NCI-H2171 treated with DMSO at 0.1 percent for 48 hours (cell line): Measurements from ENCODE around the gene TRIM7.
"Not testable (repeated sequence)": the region's sequence is repeated elsewhere in the genome, so short reads cannot be mapped to it uniquely, and the experiment has no call there.

Experiments used
- DNase-seq: peaks from one replicate; lab custom pipeline; 2025; lab: John Stamatoyannopoulos, UW

Gene TRIM7

DNA sequence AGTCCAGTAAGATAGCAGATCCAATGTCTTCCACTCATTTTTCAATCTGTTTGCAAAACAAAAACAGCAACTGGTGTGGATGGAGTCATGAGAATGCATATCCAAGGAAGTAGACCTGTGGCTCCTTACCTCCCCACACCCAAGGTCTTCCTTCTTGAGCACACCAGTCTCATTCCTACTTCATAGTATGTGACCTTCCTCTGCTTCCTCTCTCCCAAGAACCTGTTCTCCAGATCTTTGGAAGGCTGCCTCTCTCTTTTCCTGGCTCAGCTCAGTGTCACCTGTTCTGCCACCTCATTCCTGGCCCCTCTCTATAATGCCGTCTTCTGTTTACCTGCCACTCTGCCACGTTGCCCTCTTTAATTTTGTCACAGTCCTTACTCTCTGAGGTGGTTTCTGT lies 7.9 kb upstream of the TRIM7 start:
- DNase-seq = no peak

GRCh38 chr5:181212080-181212479 lies 7.1 kb upstream of the TRIM7 start:
- DNase-seq = no peak

DNA sequence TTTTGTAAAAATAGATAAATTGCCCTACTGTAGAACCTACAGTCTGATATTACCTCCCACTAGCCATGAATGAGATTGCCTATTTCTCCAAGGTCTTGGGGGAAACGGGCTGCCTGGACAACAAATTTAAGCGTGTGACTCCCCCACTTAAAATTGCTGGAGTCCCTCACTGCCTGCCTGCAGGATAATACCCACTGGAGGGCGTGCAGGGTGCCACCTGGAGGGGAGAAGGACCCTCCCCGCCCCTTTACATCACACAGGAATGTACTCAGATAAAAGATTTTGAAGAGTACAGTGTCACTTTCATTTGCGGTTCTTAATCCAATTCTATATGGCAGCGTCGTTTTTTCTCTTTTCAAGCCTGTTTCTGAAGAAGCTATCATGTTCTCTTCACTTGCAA lies 6.2 kb upstream of the TRIM7 start:
- no peak for DNase-seq

DNA sequence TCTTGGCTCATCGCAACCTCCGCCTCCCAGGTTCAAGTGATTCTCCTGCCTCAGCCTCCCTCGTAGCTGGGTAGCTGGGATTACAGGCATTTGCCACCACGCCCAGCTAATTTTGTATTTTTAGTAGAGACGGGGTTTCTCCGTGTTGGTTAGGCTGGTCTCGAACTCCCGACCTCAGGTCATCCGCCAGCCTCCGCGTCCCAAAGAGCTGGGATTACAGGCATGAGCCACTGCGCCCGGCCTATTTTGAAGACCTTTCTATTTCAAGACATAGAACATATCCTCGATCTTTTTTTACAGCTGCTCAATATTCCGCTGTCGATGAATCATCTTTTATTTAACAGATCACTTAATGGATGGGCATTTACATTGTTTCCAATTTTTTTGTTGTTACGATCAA lies 5.7 kb upstream of the TRIM7 start:
- DNase-seq = not testable (repeated sequence)

- not testable (repeated sequence) for DNase-seq
Observed at GRCh38 chr5:181210148-181210547, 5.2 kb upstream of the TRIM7 start.

DNA sequence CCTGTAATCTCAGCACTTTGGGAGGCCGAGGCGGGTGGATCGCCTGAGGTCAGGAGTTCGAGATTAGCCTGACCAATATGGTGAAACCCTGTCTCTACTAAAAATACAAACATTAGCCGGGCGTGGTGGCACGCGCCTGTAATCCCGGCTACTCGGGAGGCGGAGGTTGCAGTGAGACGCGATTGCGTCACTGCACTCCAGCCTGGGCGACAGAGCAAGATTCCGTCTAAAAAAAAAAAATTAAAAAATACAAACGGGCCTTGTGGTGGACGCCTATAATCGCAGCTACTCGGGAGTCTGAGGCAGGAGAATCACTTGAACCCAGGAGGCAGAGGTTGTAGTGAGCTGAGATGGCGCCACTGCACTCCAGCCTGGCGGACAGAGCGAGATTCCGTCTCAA lies 4.0 kb upstream of the TRIM7 start:
- not testable (repeated sequence) for DNase-seq

GRCh38 chr5:181207960-181208253 lies 2.9 kb upstream of the TRIM7 start:
- no peak for DNase-seq

DNA sequence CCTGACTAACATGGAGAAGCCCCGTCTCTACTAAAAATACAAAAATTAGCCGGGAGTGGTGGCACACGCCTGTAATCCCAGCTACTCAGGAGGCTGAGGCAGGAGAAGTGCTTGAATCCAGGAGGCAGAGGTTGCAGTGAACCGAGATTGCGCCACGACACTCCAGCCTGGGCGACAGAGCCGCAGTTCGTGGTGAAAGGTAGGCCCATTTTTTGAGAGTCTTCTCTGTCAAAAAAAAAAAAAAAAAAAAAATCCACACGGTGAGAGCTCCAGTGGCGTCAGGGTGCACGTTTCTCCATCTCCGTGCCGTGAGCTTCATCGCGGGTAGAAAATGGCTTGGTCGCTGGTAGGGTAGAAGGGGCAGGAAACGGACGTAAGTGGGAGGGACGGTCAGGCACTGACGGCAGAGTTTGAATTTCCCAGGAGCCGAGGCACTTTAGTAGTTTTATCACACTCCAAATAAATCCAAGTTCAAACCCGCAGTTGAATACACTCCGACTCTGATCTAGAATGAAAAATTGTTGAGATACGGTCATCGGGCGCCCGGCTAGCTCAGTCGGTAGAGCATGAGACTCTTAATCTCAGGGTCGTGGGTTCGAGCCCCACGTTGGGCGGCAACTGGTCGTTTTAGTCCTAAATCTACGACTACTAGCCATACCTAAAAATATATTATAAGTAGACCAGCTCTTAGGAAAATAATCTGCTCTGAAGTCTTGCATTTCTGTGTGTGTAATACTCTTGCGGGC lies 2.4 kb upstream of the TRIM7 start:
- DNase-seq = no peak

GRCh38 chr5:181205761-181206649 lies 1.0 kb upstream of the TRIM7 start:
- no peak for DNase-seq

- DNase-seq = no peak
Observed at GRCh38 chr5:181204113-181204825, 727 bp downstream of the TRIM7 start.

DNA sequence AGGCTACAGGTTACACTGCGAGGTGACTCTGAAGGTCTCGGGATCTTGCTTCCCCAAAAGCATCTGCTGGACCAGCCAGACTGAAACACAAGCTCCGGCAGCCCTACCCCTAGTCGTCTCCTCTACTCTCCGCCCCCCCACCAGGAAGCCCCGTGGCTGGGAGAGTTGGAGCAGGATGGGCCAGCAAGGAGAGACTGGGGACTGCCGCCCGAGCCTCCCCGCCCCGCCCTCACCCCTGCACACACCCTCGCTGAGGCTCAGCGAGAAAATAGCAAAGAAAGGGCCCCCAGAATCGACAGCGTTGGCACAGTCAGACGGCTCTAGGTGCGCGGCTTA lies 1.3 kb downstream of the TRIM7 start:
- DNase-seq = no peak

DNA sequence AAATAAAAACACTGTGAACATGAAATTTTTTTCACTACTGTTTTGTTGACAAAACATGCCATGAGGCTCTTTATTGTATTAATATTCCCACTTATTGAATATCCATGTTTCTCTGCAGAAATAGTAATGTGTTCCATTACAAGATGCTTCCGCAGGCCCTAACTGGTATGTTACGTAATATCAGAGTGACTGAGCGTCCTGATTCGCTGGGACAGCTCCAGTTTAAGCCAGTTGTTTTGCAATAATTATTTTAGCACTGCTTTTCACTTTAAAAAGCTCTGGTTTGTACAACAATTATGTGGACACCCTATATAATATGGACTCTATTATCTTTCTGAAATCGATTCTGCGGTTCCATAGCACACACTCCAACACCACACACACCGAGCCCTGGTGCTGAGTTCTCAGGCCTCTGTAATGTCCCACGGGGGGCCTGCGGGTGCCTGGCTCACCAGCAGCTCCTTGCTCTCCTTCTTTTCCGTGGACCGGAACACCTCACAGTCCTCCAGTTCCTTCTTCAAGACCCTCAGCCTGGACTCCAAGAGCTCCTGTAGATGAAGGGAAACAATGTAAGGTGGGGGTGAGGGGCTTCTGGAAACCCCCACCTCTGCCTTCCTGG lies 1.8 kb downstream of the TRIM7 start:
- DNase-seq = no peak

GRCh38 chr5:181200816-181201215 lies 4.2 kb downstream of the TRIM7 start:
- no peak for DNase-seq

- no peak for DNase-seq
Observed at GRCh38 chr5:181199881-181200638, 4.9 kb downstream of the TRIM7 start.

DNA sequence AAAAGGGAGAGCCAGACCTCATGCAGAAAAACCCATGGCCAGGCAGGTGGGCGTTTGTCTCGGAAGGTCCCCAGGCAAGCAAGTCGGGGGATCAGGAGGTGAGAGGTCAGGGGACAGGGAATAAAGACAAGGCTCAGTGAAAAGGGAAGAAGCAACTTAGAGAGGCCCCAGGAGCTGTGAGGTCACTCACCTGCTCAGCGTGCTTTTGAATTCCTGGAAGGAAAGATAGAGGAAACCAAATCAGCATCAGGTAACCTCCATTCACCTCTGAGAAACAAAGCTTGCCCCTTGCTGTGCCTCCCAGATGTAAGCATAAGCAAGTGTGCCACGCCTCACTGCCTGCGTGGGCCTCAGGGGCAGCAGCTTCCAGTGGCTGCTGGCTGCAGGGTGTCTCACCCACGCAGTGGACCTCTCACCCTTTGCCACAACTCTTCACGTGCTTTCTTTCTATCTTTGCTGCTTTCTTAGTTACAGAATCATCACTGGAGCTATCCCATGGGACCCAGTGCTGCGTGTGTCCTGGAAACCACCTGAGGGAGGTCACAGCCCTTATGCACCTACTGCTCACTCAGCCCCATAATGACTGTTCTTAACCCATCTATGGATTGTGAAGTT lies 6.0 kb downstream of the TRIM7 start:
- DNase-seq = no peak

- no peak for DNase-seq
Observed at GRCh38 chr5:181198106-181198685, 6.8 kb downstream of the TRIM7 start.

- DNase-seq = no peak
Observed at GRCh38 chr5:181197326-181197951, 7.6 kb downstream of the TRIM7 start.

DNA sequence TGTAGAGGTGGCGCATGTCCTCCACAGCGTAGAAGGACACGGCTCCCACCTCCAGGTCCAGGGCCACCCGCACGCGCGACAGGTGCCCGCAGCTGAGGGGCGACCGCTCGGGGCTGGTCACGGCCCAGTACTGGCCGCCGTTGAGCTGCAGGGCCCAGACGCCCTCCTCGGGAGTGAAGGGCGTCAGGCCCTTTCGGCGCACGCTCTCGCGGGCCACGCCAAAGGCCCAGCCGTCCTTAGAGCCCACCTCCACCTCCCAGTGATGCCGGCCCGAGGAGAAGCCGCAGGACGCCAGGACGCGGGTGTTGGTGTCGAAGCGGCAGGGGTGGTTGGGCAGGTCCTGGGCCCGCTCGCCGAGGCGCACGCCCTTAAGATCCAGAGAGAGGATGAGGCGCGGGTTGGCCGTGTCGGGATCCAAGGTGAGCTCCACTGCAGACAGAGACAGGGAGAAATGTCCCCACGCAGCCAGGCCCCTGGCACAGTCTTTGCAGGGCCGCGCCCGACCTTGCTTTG lies 9.7 kb downstream of the TRIM7 start:
- no peak for DNase-seq

DNA sequence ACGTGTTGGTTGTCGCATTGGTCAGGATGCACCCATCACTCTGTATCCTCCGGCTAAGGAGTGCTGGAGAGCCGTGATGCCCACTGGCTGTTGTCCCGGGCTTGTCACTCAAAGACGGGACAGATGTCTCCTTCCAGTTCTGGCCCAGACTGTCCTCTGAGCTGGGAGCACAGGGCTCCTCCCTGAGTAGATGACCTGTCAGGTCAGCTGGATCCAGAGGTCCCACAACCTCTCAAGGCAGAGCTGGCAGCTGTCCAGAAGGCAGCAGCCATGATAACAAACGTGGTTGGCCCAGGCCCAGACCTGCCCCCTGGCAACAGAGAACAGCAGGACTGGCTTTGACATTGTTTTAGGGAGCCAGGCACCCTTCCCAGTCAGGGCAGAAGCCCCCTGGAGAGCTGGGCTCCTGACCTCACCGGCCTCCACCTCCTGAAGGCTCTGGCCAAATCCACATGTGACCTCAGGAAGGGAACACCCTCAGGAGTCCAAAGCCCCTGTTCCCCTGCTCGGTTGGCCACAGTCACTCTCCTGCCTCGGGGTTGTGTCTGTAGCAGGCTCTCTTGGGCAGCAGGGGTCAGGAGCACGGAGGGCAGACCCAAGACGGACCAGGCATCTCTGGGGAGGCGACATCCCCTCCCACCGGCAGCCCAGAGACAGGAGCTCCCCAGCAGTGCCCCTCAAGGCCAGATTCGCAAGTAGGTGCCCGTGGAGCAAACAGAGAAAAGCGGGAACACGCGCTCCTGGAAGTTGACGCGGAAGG lies 10.3 kb downstream of the TRIM7 start:
- DNase-seq = no peak

- no peak for DNase-seq
Observed at GRCh38 chr5:181193656-181194055, 11.3 kb downstream of the TRIM7 start.
